ENCODE measurements around the gene REEP3.

Gene REEP3

DNA sequence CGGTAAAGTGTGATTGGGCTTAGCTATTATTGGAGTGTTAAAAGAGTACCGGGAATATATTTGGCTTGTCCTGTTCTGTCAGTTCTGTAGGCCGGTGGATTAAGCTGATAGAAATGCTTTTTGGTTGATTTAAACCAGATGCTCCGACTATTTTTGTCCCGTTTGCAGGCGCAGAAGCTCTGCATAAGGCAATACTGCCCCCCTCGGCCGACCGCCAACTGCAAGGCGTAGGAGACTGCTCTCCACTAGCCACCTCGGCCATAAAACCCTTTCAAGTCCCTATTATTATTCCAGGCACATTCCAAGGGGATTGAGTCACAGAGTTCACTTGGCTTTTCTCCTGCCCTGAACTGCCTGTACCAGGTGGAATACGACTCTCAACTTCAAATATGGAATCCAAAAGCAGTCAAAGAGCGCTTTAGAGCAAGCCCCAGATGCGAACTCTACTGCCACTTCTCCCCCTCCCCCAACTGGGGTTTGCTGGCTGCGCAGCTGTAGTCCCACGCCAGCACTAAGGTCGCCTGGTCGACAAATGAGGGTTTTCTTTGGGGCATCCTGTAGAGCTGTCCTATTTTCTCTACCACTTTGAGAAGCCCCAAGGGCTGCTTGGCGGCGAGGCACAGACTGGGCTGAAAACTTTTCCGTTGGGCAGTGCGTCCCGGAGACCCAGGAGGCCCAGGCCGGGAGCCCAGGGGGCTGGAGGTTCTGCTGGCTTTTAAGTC lies 108.3 kb downstream of the REEP3 start:
- Histone ChIP-seq H3K9ac (ENCODE audit: low read length) (peak overlapping the region; percentile 64; the same call in 1 of the 2 replicates), H3K27ac (ENCODE audit: low read length) (peak overlapping the region; percentile 86), H3K9me3 (replicated peaks; ENCODE audit: insufficient read depth, low read length) (no peaks in the 10 kb centered on the region), H3K4me2 (ENCODE audit: low read depth, low read length) (peak overlapping the region; percentile 95), H3K36me3 (replicated peaks; ENCODE audit: insufficient read depth, low read length) (no peaks in the 10 kb centered on the region), H3K4me3 (ENCODE audit: low read length) (peak overlapping the region; percentile 75), H4K20me1 (ENCODE audit: insufficient read depth, low read length) (no peaks in the 10 kb centered on the region), H3K79me2 (ENCODE audit: low read length) (no peaks in the 10 kb centered on the region), H3K27me3 (replicated peaks; ENCODE audit: insufficient read depth, low read length) (no peaks in the 10 kb centered on the region; the same call in 1 of the 2 replicates), H3K9me2 (replicated peaks; ENCODE audit: insufficient read depth, low read length) (no peaks in the 10 kb centered on the region), H3F3A (ENCODE audit: insufficient read depth, low read length) (peaks cover 23% of the 10 kb centered on the region), H2AFZ (ENCODE audit: low read length) (peak overlapping the region; percentile 64), H3K4me1 (ENCODE audit: low read length) (peaks cover 17% of the 10 kb centered on the region)
- TF ChIP-seq, protein P1, sequence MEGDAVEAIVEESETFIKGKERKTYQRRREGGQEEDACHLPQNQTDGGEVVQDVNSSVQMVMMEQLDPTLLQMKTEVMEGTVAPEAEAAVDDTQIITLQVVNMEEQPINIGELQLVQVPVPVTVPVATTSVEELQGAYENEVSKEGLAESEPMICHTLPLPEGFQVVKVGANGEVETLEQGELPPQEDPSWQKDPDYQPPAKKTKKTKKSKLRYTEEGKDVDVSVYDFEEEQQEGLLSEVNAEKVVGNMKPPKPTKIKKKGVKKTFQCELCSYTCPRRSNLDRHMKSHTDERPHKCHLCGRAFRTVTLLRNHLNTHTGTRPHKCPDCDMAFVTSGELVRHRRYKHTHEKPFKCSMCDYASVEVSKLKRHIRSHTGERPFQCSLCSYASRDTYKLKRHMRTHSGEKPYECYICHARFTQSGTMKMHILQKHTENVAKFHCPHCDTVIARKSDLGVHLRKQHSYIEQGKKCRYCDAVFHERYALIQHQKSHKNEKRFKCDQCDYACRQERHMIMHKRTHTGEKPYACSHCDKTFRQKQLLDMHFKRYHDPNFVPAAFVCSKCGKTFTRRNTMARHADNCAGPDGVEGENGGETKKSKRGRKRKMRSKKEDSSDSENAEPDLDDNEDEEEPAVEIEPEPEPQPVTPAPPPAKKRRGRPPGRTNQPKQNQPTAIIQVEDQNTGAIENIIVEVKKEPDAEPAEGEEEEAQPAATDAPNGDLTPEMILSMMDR (IDR thresholded peaks at IDR 0.05; ENCODE audit: low read length), result peak; percentile 93
- TF ChIP-seq EZH2 (optimal IDR thresholded peaks at IDR 0.05; ENCODE audit: low read depth, low read length), result no peak
- DNase-seq, result peak; percentile 94

DNA sequence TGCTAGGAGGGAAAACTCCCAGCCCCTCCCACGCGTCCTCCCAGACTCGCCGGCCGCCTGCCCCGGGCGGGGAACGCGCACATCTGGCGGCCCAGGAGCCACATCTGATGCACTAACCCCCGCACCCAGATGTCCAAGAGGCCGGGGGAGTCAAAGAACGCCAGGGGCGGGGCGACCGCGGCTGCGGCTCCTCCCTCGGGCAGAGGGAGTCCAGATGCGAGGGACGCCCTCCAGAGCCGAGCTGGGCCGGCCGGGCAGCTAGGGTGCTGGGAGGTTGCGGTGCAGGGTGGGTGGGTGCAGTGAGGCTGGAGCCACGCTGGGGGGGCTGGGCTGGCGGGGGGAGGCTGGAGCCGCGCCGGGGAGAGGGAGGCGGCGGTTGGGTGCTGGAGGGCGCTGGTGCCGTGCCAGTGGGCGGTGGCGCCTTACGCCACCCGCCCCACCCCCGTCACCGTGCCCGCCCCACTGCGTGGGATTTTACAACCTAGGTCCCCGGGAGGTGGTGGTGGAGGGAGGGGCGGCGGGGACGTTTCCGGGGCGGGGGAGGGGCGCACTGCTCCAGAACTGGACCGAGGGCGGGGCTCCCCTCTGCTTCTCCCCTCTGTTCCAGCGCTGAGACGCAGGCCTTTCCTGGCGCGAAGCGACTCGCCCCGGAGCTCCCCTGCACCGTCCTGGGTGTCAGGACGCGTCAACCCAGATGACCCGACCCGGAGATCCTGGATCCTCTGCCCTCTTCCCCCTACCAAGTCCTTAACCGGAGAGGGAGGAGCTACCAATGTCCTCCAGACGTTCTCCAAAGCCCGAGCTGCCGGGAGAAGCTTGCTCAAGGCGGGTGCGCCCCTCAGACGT lies 109.1 kb downstream of the REEP3 start:
- Histone ChIP-seq H3K9me3 (replicated peaks; ENCODE audit: insufficient read depth, low read length) (no peaks in the 10 kb centered on the region), H3K4me2 (ENCODE audit: low read depth, low read length) (peak overlapping the region; percentile 95), H3K9ac (ENCODE audit: low read length) (peak overlapping the region; percentile 64; the same call in 1 of the 2 replicates), H3K4me1 (ENCODE audit: low read length) (peaks cover 17% of the 10 kb centered on the region), H4K20me1 (ENCODE audit: insufficient read depth, low read length) (no peaks in the 10 kb centered on the region), H2AFZ (ENCODE audit: low read length) (peak overlapping the region; percentile 91), H3F3A (ENCODE audit: insufficient read depth, low read length) (peaks cover 23% of the 10 kb centered on the region), H3K9me2 (replicated peaks; ENCODE audit: insufficient read depth, low read length) (no peaks in the 10 kb centered on the region), H3K4me3 (ENCODE audit: low read length) (peak overlapping the region; percentile 75), H3K36me3 (replicated peaks; ENCODE audit: insufficient read depth, low read length) (no peaks in the 10 kb centered on the region), H3K27me3 (replicated peaks; ENCODE audit: insufficient read depth, low read length) (no peaks in the 10 kb centered on the region; the same call in 1 of the 2 replicates), H3K27ac (ENCODE audit: low read length) (peak overlapping the region; percentile 86; the same call in 1 of the 2 replicates), H3K79me2 (ENCODE audit: low read length) (no peaks in the 10 kb centered on the region)
- TF ChIP-seq EZH2 (optimal IDR thresholded peaks at IDR 0.05; ENCODE audit: low read depth, low read length) (no peak), EZH2phosphoT487 (IDR thresholded peaks at IDR 0.05; ENCODE audit: low read length) (no peak)
- TF ChIP-seq, protein P1 (IDR thresholded peaks at IDR 0.05; ENCODE audit: low read length), result no peak
- peak; percentile 87 for DNase-seq

DNA sequence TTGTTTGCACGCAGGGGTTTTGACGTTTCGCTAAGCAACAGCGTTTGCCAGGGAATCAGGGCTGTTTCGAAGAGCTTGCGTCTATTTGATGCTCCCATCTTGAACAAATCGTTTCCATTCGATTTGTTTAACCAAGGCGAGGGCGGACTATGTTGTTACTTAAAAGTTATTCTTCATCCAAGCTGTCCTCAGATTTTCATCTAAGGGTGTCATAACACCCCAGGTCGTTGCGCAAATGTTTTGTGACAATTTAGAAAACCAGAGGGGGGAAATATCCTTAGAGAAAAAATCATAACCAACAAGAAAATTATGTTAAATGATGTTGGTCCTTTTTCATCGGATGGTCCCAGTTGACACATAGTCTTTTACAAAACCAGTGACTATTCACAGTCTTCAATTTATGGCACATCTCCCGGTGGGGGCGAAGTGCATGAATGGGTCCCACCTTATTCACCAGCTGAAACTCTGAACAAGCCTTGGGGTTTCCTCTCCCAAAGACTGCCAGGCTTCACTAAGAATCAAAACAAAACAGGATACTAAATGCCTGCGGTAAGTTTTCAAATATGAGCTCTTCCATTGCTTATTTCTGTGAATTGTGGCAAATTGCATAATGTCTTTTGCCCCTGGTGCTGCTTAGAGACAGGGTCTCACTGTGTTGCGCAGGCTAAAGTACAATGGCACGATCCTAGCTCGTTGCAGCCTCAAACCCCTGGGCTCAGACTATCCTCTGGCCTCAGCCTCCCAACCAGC lies 109.9 kb downstream of the REEP3 start:
- peak overlapping the region; percentile 34; the same call in 1 of the 2 replicates for H3K9ac ChIP-seq (ENCODE audit: low read length)
- DNase-seq, result no peak
- H3K79me2 ChIP-seq (ENCODE audit: low read length), result no peaks in the 10 kb centered on the region
- peak overlapping the region; percentile 79 for H3K4me2 ChIP-seq (ENCODE audit: low read depth, low read length)
- TF ChIP-seq EZH2phosphoT487 (IDR thresholded peaks at IDR 0.05; ENCODE audit: low read length) (no peak), EZH2 (optimal IDR thresholded peaks at IDR 0.05; ENCODE audit: low read depth, low read length) (no peak)
- TF ChIP-seq, protein P1 (IDR thresholded peaks at IDR 0.05; ENCODE audit: low read length), result no peak
- H4K20me1 ChIP-seq (ENCODE audit: insufficient read depth, low read length), result no peaks in the 10 kb centered on the region
- H3F3A ChIP-seq (ENCODE audit: insufficient read depth, low read length), result peaks cover 23% of the 10 kb centered on the region
- H3K27ac ChIP-seq (ENCODE audit: low read length), result peak overlapping the region; percentile 16; the same call in 1 of the 2 replicates
- H3K9me2 ChIP-seq (replicated peaks; ENCODE audit: insufficient read depth, low read length), result no peaks in the 10 kb centered on the region
- H3K9me3 ChIP-seq (replicated peaks; ENCODE audit: insufficient read depth, low read length), result no peaks in the 10 kb centered on the region
- H3K36me3 ChIP-seq (replicated peaks; ENCODE audit: insufficient read depth, low read length), result no peaks in the 10 kb centered on the region
- H3K27me3 ChIP-seq (replicated peaks; ENCODE audit: insufficient read depth, low read length), result no peaks in the 10 kb centered on the region; the same call in 1 of the 2 replicates
- peak overlapping the region; percentile 91 for H2AFZ ChIP-seq (ENCODE audit: low read length)
- H3K4me3 ChIP-seq (ENCODE audit: low read length), result peak overlapping the region; percentile 75
- peaks cover 17% of the 10 kb centered on the region for H3K4me1 ChIP-seq (ENCODE audit: low read length)

Measured in MM.1S (cell line).